Ovary (tissue), 3 donors: ENCODE measurements around the gene CACHD1.

Experiments
- CTCF ChIP-seq, 3 donors: fragments of 450-650 bp in 2 of 3; fragments of 200-600 bp in 1 of 3; IDR thresholded peaks; one replicate each; pipeline versions ENCODE4 v1.5.1 to v1.8.0; 2016 to 2022; ENCODE audit warnings: antibody characterized with exemption in 3 of 3, mild to moderate bottlenecking in 1 of 3
- POLR2A ChIP-seq: fragments of 450-650 bp; IDR thresholded peaks from one replicate; pipeline ENCODE4 v1.6.1; 2017; ENCODE audit warnings: antibody characterized with exemption, mild to moderate bottlenecking, moderate library complexity
- donor health status: DM: no; HTN: no; CAD: no.

DNA sequence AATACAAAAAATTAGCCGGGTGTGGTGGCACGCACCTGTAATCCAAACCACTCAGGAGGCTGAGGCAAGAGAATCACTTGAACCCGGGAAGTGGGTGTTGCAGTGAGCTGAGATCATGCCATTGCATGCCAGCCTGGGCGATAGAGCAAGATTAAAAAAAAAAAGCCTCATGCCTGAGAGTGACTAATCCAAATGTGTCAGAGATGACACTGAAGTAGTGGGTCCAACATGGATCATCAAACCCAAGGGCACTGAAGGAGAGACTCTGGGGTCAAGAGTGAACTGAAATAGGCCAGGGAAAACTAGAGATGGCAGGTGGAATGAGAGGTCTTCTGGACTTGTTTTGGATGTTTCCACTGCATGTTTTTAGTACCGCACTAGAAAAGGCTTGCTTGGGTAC lies 10.2 kb upstream of the CACHD1 start:
- TF ChIP-seq CTCF (IDR thresholded peaks at IDR 0.05) (no peak), POLR2A (no peak)
